ENCODE results near the gene FAM136A.
"Not testable (repeated sequence)": the region's sequence is repeated elsewhere in the genome, so short reads cannot be mapped to it uniquely, and the experiment has no call there.

GRCh38 chr2:70297828-70298227, 4.0 kb downstream of the FAM136A start:
- TF ChIP-seq CTCF, EZH2 (IDR thresholded peaks at IDR 0.05): not testable (repeated sequence)
